BLaER1 treated with 17β-estradiol and CSF1 and Interleukin-3, amounts not matched to agents 10 nM and 100 nM (cell line): Measurements from ENCODE around the gene CCDC85C.
A peak's percentile ranks its signal among the peaks of the same experiment; 100 is the strongest.

Experiments
- H3K27ac ChIP-seq, 11 experiments: shearing (Covaris generic); formaldehyde crosslinking; 2 replicates each; pipeline ENCODE4 v1.8.1; 2022
- H3K27me3 ChIP-seq, 11 experiments: shearing (Covaris generic); formaldehyde crosslinking; 2 replicates each; pipeline ENCODE4 v1.8.1; 2022
- H3K36me3 ChIP-seq, 11 experiments: shearing (Covaris generic); formaldehyde crosslinking; 2 replicates each; pipeline ENCODE4 v1.8.1; 2022
- H3K4me1 ChIP-seq, 10 experiments: shearing (Covaris generic); formaldehyde crosslinking; 2 replicates each; pipeline ENCODE4 v1.8.1; 2022
- H3K4me2 ChIP-seq, 11 experiments: shearing (Covaris generic); formaldehyde crosslinking; 2 replicates each; pipeline ENCODE4 v1.8.1; 2022
- H3K4me3 ChIP-seq, 10 experiments: shearing (Covaris generic); formaldehyde crosslinking; 2 replicates each; pipeline ENCODE4 v1.8.1; 2022
- H3K9ac ChIP-seq, 11 experiments: shearing (Covaris generic); formaldehyde crosslinking; 2 replicates each; pipeline ENCODE4 v1.8.1; 2022
- H3K9me3 ChIP-seq, 11 experiments: shearing (Covaris generic); formaldehyde crosslinking; replicated peaks in 1 of 11; 2 replicates each; pipeline ENCODE4 v1.8.1; 2022
- H4K20me1 ChIP-seq, 11 experiments: shearing (Covaris generic); formaldehyde crosslinking; 2 replicates each; pipeline ENCODE4 v1.8.1; 2022
- Cebpa-rat ChIP-seq, 11 experiments: shearing (Covaris generic); IDR thresholded peaks; 2 replicates each; pipeline ENCODE4 v1.8.1; 2022

CCDC85C gene

GRCh38 chr14:99510556-99511139, 93.4 kb downstream of the CCDC85C start:
- peak overlapping the region in 7 of 11 experiments; percentile 6 to 71 (median 57); a peak in 9 of 22 replicates for H3K4me2 ChIP-seq
- 0 out of 22 replicates have a peak overlapping the region, but pooled peaks of 2 of the 11 experiments have one; percentile 53 to 61 for H3K27ac ChIP-seq

GRCh38 chr14:99509871-99510555, 94.0 kb downstream of the CCDC85C start:
- Histone ChIP-seq H3K27ac (no peak overlapping the region), H3K9ac (no peak overlapping the region), H3K4me1 (peaks cover 13 to 39% (median 25%) of the 10 kb centered on the region in 10 experiments; a peak in 19 of 20 replicates), H3K4me3 (no peak overlapping the region), H4K20me1 (peaks cover 21 to 96% (median 70%) of the 10 kb centered on the region in 11 experiments; a peak in 21 of 22 replicates), H3K27me3 (no peaks in the 10 kb centered on the region), H3K36me3 (peaks cover 75 to 94% (median 88%) of the 10 kb centered on the region in 11 experiments), H3K4me2 (no peak overlapping the region), H3K9me3 (no peaks in the 10 kb centered on the region)
- no peak for TF ChIP-seq Cebpa-rat (IDR thresholded peaks at IDR 0.05)

More at GRCh38 chr14:99510556-99511139, 93.4 kb downstream of the CCDC85C start:
- Histone ChIP-seq H3K9me3 (no peaks in the 10 kb centered on the region), H3K9ac (peak overlapping the region in 3 of 11 experiments; percentile 44 to 57 (median 48); a peak in 2 of 22 replicates), H4K20me1 (peaks cover 21 to 97% (median 75%) of the 10 kb centered on the region in 11 experiments; a peak in 21 of 22 replicates), H3K27me3 (no peaks in the 10 kb centered on the region), H3K4me3 (no peak overlapping the region), H3K36me3 (peaks cover 69 to 92% (median 83%) of the 10 kb centered on the region in 11 experiments), H3K4me1 (peaks cover 13 to 39% (median 25%) of the 10 kb centered on the region in 10 experiments; a peak in 19 of 20 replicates)
- no peak for TF ChIP-seq Cebpa-rat (IDR thresholded peaks at IDR 0.05)

GRCh38 chr14:99508896-99509629, 94.9 kb downstream of the CCDC85C start:
- Histone ChIP-seq H3K4me2 (no peak overlapping the region), H3K4me3 (no peak overlapping the region), H3K9ac (no peak overlapping the region), H3K27me3 (no peaks in the 10 kb centered on the region), H4K20me1 (peaks cover 21 to 93% (median 64%) of the 10 kb centered on the region in 11 experiments; a peak in 21 of 22 replicates), H3K27ac (no peak overlapping the region; a peak in 1 of 22 replicates), H3K9me3 (no peaks in the 10 kb centered on the region), H3K36me3 (peaks cover 85 to 95% (median 90%) of the 10 kb centered on the region in 11 experiments), H3K4me1 (peaks cover 9 to 34% (median 22%) of the 10 kb centered on the region in 10 experiments; a peak in 19 of 20 replicates)
- no peak for TF ChIP-seq Cebpa-rat (IDR thresholded peaks at IDR 0.05)

- H3K36me3 ChIP-seq, result peaks cover 86 to 95% (median 94%) of the 10 kb centered on the region in 11 experiments
- H4K20me1 ChIP-seq, result peaks cover 21 to 87% (median 57%) of the 10 kb centered on the region in 11 experiments; a peak in 21 of 22 replicates
- H3K27me3 ChIP-seq, result no peaks in the 10 kb centered on the region
- H3K4me1 ChIP-seq, result peaks cover 0 to 24% (median 15%) of the 10 kb centered on the region in 10 experiments; a peak in 16 of 20 replicates
- H3K4me3 ChIP-seq, result no peak overlapping the region
- H3K9ac ChIP-seq, result 0 out of 22 replicates have a peak overlapping the region, but pooled peaks of 1 of the 11 experiments have one; percentile 23
- H3K9me3 ChIP-seq, result no peaks in the 10 kb centered on the region
- TF ChIP-seq Cebpa-rat (IDR thresholded peaks at IDR 0.05), result no peak
- no peak overlapping the region for H3K4me2 ChIP-seq
- H3K27ac ChIP-seq, result no peak overlapping the region; a peak in 1 of 22 replicates
Measured at GRCh38 chr14:99507860-99508640, 96.0 kb downstream of the CCDC85C start.

- Histone ChIP-seq H4K20me1 (peaks cover 15 to 73% (median 46%) of the 10 kb centered on the region in 11 experiments; a peak in 21 of 22 replicates), H3K9me3 (no peaks in the 10 kb centered on the region), H3K27ac (no peak overlapping the region), H3K4me2 (no peak overlapping the region), H3K36me3 (peaks cover 88 to 95% (median 95%) of the 10 kb centered on the region in 11 experiments), H3K4me3 (no peak overlapping the region), H3K4me1 (peaks cover 0 to 8% (median 7%) of the 10 kb centered on the region in 10 experiments; a peak in 13 of 20 replicates), H3K9ac (no peak overlapping the region), H3K27me3 (no peaks in the 10 kb centered on the region)
- TF ChIP-seq Cebpa-rat (IDR thresholded peaks at IDR 0.05), result no peak
Measured at GRCh38 chr14:99506276-99506675, 97.7 kb downstream of the CCDC85C start.

GRCh38 chr14:99505089-99505488, 98.9 kb downstream of the CCDC85C start:
- Histone ChIP-seq H4K20me1 (peaks cover 12 to 70% (median 41%) of the 10 kb centered on the region in 11 experiments; a peak in 20 of 22 replicates), H3K27ac (no peak overlapping the region), H3K4me1 (no peaks in the 10 kb centered on the region), H3K36me3 (peaks cover 98 to 100% (median 99%) of the 10 kb centered on the region in 11 experiments), H3K27me3 (no peaks in the 10 kb centered on the region), H3K9me3 (no peaks in the 10 kb centered on the region), H3K9ac (no peak overlapping the region), H3K4me2 (no peak overlapping the region), H3K4me3 (no peak overlapping the region)
- TF ChIP-seq Cebpa-rat (IDR thresholded peaks at IDR 0.05), result no peak

GRCh38 chr14:99503848-99504453, 100.1 kb downstream of the CCDC85C start:
- Histone ChIP-seq H3K4me3 (no peak overlapping the region), H3K27me3 (no peaks in the 10 kb centered on the region), H3K36me3 (peaks cover 98 to 100% (median 100%) of the 10 kb centered on the region in 11 experiments), H3K9ac (no peak overlapping the region), H4K20me1 (peaks cover 9 to 64% (median 36%) of the 10 kb centered on the region in 11 experiments; a peak in 21 of 22 replicates), H3K4me2 (no peak overlapping the region), H3K4me1 (no peaks in the 10 kb centered on the region), H3K27ac (no peak overlapping the region), H3K9me3 (no peaks in the 10 kb centered on the region)
- TF ChIP-seq Cebpa-rat (IDR thresholded peaks at IDR 0.05), result no peak

- no peak overlapping the region for H3K4me2 ChIP-seq
- peaks cover 98 to 100% (median 100%) of the 10 kb centered on the region in 11 experiments for H3K36me3 ChIP-seq
- no peaks in the 10 kb centered on the region for H3K27me3 ChIP-seq
- H3K4me1 ChIP-seq, result no peaks in the 10 kb centered on the region
- peaks cover 17 to 64% (median 36%) of the 10 kb centered on the region in 11 experiments; a peak in 21 of 22 replicates for H4K20me1 ChIP-seq
- H3K9ac ChIP-seq, result no peak overlapping the region
- no peaks in the 10 kb centered on the region for H3K9me3 ChIP-seq
- no peak for TF ChIP-seq Cebpa-rat (IDR thresholded peaks at IDR 0.05)
- no peak overlapping the region for H3K4me3 ChIP-seq
- H3K27ac ChIP-seq, result no peak overlapping the region
Measured at GRCh38 chr14:99502989-99503421, 101.0 kb downstream of the CCDC85C start.
